ENCODE data around the gene KLK3. TPM values are rescaled to one million over a fixed set of nuclear protein-coding genes. Genes with fewer than 3 reads are reported as not detected.

KLK3 gene
- total RNA-seq, 2 experiments from 2014 or later, result not detected

DNA sequence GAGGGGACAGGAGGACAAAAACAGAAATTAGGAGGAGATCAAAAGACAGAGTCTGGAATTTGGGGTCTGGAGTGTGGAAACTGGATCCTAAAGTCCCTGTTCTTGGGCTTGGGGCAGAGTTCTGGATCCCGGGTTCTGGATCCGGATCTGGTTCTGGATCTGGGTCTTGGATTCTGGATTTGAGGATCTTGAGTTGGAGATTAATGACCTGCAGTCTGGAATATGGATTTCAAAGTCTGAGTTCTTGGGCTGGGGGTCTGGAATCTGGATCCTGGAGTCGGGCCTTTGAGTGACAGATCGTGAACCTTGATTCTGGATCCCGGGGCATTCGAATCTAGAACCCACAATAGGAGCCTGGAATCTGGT is 20.9 kb upstream of the KLK3 start:
- no peak overlapping the region for H3K27ac Mint-ChIP-seq
- H3K4me3 Mint-ChIP-seq, result no peak overlapping the region
- H3K4me1 Mint-ChIP-seq (ENCODE audit: low read depth), result peaks cover 5% of the 10 kb centered on the region
- no peak for DNase-seq
- intact Hi-C loops (cut with micrococcal nuclease), result no loop called here
- no peaks in the 10 kb centered on the region for H3K36me3 Mint-ChIP-seq (ENCODE audit: low read depth)
- ChIA-PET POLR2A (interaction anchor here (1.0 to 1.4 kb wide), 3 partner anchors 29 to 36 kb away, joined by 3 to 5 read pairs (median 3); no protein-coding TSS in a partner anchor), CTCF (no interaction called here)
- no peaks in the 10 kb centered on the region for H3K9me3 Mint-ChIP-seq
- TF ChIP-seq, protein P1, sequence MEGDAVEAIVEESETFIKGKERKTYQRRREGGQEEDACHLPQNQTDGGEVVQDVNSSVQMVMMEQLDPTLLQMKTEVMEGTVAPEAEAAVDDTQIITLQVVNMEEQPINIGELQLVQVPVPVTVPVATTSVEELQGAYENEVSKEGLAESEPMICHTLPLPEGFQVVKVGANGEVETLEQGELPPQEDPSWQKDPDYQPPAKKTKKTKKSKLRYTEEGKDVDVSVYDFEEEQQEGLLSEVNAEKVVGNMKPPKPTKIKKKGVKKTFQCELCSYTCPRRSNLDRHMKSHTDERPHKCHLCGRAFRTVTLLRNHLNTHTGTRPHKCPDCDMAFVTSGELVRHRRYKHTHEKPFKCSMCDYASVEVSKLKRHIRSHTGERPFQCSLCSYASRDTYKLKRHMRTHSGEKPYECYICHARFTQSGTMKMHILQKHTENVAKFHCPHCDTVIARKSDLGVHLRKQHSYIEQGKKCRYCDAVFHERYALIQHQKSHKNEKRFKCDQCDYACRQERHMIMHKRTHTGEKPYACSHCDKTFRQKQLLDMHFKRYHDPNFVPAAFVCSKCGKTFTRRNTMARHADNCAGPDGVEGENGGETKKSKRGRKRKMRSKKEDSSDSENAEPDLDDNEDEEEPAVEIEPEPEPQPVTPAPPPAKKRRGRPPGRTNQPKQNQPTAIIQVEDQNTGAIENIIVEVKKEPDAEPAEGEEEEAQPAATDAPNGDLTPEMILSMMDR (IDR thresholded peaks at IDR 0.05), result no peak
- H3K27me3 Mint-ChIP-seq, result peaks cover 53% of the 10 kb centered on the region
- no peak for ATAC-seq

DNA sequence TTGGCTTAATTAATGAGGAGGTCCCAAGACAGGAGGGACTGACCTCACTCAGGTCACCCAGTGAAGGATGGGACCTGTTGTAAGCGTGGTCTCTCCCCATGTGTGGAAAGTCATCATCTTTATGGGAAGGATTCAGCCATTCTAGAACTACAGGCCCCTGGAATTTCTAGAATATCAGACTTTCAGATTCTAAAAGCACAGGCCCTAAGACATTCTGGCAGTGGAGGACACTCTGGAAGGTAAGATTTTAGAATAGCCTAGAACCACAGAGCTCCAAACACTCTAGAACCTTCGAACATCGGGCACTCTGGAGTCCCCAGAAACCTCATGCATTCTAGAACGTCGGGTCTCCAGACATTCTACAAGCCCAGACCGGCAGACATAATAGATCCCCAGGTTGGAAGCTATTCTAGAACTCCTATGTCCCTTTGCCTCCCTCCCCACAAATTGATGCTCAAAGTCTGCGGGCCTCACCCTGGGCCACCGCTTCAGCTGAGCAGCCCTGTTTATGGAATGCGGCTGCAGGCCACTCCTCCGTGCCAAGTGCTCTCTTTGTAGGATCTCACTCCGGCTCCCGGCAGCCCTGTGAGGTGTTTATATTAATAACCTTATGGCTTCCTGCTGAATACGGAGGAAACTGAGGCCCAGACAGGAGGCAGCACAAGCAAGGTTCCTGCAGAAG is 19.5 kb upstream of the KLK3 start:
- DNase-seq (no peak), ATAC-seq (peak; percentile 10)
- no peaks in the 10 kb centered on the region for H3K9me3 Mint-ChIP-seq
- peaks cover 5% of the 10 kb centered on the region for H3K4me1 Mint-ChIP-seq (ENCODE audit: low read depth)
- intact Hi-C loops (cut with micrococcal nuclease), result no loop called here
- H3K27ac Mint-ChIP-seq, result no peak overlapping the region
- CTCF ChIA-PET, result no interaction called here
- no peaks in the 10 kb centered on the region for H3K36me3 Mint-ChIP-seq (ENCODE audit: low read depth)
- POLR2A ChIA-PET, result interaction anchor here (0.9 to 1.0 kb wide), 3 partner anchors 17 to 39 kb away, joined by 3 to 5 read pairs (median 3); no protein-coding TSS in a partner anchor
- H3K27me3 Mint-ChIP-seq, result peaks cover 52% of the 10 kb centered on the region
- TF ChIP-seq, protein P1 (IDR thresholded peaks at IDR 0.05), result no peak
- H3K4me3 Mint-ChIP-seq, result peak overlapping the region; percentile 73

DNA sequence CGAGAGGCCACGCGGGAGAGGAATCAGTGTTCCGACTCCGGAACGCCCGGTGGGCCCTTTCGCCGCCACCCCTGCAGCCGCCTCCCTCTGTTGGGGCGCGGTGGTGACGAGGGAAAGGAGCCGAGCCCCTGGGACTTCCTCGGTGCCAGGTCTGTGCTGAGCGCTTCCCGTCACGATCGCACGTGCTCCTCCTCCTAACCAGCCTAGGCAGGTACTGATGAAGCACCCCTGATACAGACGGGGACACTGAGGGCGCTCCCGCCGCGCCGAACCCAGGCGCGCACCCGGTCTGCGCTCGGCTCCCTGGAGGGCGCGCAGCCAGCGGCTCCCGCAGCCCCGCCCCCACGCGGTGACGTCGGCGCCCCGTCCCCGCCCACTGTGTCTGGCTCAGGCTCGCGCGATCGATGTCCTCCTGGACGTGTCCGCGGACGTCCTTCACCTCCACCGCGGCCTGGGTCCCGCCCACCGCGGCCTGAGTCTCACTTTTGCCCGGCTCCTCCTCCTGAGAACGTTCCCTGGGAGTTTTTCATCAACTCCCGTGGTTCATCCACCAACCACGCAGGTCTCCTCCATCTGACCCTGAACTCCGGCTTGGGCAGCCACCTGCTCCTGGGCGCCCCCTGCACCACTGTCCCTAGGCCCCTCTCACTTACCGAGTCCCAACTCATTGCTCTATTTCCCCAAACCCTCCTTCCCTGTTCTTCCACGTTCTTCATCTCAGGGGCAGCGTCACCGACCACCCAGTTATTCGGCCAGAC is 18.8 kb upstream of the KLK3 start:
- Mint-ChIP-seq H3K36me3 (ENCODE audit: low read depth) (no peaks in the 10 kb centered on the region), H3K27me3 (peaks cover 51% of the 10 kb centered on the region), H3K4me1 (ENCODE audit: low read depth) (peaks cover 5% of the 10 kb centered on the region), H3K27ac (no peak overlapping the region), H3K9me3 (no peaks in the 10 kb centered on the region), H3K4me3 (peak overlapping the region; percentile 73)
- TF ChIP-seq, protein P1 (IDR thresholded peaks at IDR 0.05), result no peak
- intact Hi-C loops (cut with micrococcal nuclease), result no loop called here
- ChIA-PET POLR2A (interaction anchor here (1.0 to 1.2 kb wide), 2 partner anchors 18 to 40 kb away, joined by 3 to 5 read pairs; no protein-coding TSS in a partner anchor), CTCF (no interaction called here)
- DNase-seq (peak; percentile 79), ATAC-seq (peak; percentile 94)

DNA sequence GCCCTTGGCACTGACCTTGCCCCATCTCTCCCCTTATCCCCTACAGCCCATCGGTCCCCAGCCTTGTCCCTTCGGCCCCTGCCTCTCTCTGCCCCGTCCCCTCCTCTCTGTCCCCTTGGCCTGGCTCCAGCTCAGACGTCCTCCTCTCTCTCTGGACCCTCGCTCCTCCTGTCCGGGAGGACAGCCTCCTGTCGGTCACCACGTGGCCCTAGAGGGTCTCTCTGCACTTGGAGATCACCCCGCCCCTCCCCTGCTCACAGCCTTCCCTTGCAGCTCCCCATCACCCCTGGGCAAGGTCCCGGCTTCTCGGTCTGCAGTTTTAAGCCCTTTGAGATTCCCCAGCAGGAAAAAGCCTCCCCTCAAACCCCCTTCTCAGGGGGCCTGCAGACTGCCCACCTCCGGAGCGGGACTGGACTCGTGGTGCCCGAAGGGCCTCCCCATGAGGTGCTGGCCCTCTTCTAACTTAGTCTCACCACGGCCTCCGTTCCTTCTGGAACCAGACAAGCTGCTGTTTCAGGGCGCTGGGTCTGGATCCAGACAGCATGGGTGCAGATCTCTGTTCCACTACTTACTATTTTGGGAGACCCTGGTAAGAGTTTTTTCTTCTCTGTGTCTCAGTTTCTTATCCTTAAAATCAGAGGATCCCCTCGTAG is 18.0 kb upstream of the KLK3 start:
- H3K4me3 Mint-ChIP-seq, result peak overlapping the region; percentile 73
- peaks cover 48% of the 10 kb centered on the region for H3K27me3 Mint-ChIP-seq
- H3K4me1 Mint-ChIP-seq (ENCODE audit: low read depth), result peaks cover 5% of the 10 kb centered on the region
- TF ChIP-seq, protein P1 (IDR thresholded peaks at IDR 0.05), result no peak
- no peak overlapping the region for H3K27ac Mint-ChIP-seq
- DNase-seq (no peak), ATAC-seq (no peak)
- intact Hi-C loops (cut with micrococcal nuclease), result no loop called here
- no peaks in the 10 kb centered on the region for H3K9me3 Mint-ChIP-seq
- ChIA-PET POLR2A (interaction anchor here (0.6 to 1.2 kb wide), 3 partner anchors 39 to 180 kb away, joined by 3 to 5 read pairs (median 4); no protein-coding TSS in a partner anchor), CTCF (interaction anchor here (1.0 kb wide), 1 partner anchor 92 kb away, joined by 3 read pairs; no protein-coding TSS in a partner anchor)
- no peaks in the 10 kb centered on the region for H3K36me3 Mint-ChIP-seq (ENCODE audit: low read depth)
